LoVo (cell line): ENCODE data around the gene NACC2.

Experiments used
- DNase-seq: peaks from one replicate; pipeline ENCODE4 v3.0.0-alpha.2; 2016; ENCODE audit warnings: low spot score

The NACC2 gene

DNA sequence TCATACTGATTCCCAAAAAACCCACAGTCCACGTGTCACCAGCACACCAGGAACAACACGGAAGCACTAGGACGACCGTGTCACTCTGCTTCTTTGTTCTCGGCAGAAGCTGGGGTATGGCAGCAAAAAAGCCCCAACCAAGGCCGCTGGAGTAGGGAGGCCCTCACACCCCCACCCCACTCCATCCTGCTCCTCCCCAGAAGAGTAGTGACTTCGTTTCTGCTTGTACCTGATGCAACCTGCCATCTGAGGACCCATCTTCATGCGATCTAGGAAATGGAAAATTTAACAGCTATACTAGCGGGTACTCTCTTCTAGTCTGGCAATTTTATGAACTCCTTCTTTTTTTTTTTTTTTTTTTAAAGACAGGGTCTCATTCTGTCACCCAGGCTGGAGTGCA, 137.7 kb downstream of the NACC2 start:
- no peak for DNase-seq

DNA sequence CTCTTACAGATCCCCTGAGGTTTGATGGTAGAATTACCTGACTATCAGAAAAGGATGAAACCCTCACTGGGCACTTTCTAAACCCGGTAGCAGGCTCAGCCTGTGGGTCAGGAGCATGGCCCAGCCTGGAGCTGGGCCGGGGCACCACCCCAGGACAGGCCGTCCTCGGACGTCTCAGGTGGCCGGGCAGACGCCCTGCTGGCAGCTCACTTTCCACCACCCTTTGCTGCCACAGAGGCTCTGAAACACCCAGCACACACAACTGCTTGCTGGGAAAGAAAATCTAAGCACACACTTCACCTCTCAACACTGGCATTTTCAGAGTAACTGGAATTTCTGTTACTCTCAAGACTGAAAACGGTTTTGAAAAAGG, 138.3 kb downstream of the NACC2 start:
- no peak for DNase-seq
